SK-N-DZ (cell line): Measurements from ENCODE around the gene SLC25A36.
"Not testable (repeated sequence)": the region's sequence is repeated elsewhere in the genome, so short reads cannot be mapped to it uniquely, and the experiment has no call there.

Source experiments
- DNase-seq: peaks from one replicate; pipeline ENCODE4 v3.0.0-alpha.2; 2015; ENCODE audit warnings: low spot score

Gene SLC25A36

DNA sequence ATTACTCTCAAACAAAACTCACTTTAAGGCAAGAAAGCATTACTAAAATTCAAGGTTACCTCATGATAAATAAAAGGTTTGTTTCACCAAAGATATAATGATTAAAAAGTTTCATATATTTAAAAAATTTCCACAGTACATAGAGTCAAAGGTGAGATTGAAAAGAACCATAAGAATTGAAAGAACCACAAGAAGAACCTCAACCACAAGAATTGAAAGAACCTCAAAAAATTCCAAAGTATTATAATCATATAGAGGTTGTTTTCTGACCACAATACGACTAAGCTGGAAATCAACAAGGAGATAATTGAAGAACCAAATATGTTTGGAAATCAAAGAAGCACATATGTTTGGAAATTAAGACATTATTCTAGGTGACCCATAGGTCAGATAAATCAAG lies 52.7 kb downstream of the SLC25A36 start:
- DNase-seq, result no peak

DNA sequence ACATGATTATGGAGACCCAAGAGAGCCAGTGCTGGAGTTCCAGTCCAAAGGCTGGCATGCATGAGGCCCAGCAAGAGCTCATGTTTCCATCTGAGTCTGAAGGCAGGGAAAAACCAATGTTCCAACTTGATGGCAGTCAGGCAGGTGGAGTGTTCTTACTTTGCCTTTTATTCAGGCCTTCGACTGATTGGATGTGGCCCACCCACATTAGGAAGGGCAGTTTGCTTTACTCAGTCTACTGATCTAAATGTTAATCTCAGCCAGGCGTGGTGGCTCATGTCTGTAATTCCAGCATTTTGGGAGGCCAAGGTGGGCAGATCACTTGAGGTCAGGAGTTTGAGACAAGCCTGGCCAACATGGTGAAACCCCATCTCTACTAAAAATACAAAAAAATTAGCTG lies 53.2 kb downstream of the SLC25A36 start:
- not testable (repeated sequence) for DNase-seq

DNA sequence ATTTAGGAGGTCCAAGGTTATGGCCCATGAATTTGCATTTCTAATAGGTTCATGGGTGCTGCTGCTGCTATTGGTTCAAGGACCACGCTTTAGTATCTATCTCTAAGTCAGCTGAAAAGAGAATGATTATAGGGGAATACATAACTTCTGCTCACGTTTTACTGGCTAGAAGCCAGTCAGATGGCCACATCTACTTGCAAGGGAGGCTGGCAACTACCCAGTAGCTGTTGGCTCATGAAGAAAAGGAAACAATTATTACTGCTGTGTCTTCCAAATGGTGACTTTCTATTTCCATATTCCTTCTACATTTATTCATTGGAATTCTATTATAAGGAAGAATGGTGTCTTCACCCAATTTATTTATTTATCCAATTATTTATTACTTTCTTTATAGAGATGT lies 54.2 kb downstream of the SLC25A36 start:
- no peak for DNase-seq

DNA sequence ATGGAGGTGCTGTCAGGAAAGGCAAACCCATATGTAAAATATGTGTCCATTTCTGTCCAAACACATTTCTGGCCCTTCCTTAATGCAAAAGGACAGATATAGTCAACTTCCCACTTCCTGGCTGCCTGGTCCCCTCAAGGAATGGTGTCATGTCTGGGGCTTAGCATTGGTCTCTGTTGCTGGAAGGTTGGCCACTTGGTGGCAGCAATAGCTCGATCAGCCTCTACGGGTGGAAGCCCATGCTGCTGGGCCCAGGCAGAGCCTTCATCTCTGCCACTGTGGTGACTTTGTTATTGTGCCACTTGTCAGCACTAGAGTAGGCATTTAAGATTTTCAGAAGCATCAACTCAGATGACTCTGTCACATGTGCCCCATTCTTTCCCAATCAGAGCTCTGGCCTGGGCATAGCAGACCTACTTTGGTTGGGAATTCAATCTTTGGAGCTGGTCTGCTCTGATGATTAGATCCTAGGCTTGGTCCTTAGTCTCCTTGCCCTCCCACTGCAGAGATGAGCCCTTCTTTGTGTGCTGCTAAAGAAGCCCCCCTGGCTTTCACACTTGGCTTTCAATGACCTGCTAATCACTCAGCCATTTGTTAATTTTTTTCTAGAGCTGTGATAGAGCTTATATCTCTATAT lies 58.5 kb downstream of the SLC25A36 start:
- DNase-seq, result peak; percentile 78

DNA sequence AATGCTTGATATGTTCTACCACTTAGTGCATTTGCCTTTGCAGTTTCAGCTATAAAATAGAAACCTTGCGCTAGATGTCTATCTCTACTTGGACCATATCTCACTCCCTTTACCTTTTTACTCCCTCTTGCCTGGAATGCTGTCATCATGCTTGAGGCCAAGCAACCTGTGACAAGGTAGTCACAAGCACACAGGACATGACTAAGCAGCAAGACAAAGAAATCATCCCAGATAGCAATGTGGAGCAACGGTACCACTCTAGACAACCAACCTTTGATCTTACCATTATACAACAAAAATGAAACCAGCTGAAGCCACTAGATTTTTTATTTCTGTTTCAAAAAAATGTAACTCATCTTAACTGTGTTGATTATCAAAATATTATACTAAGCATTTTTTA lies 59.0 kb downstream of the SLC25A36 start:
- DNase-seq, result no peak

DNA sequence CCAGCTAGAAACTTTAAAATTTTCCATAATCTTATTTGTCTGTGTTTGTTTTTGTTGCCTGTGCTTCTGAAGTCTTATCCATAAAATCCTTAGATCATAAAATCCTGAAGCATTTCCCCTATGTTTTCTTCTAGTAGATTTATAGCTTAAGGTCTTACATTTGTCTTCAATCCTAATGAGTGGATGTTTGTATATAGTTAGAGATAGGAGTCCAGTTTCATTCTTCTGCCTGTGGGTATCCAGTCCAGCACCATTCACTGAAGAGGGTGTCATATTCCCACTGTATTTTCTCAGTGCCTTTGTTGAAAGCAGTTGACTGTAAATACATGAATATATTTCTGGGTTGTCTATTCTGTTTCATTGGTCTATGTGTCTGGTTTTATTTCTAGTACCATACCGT lies 64.7 kb downstream of the SLC25A36 start:
- DNase-seq, result no peak

DNA sequence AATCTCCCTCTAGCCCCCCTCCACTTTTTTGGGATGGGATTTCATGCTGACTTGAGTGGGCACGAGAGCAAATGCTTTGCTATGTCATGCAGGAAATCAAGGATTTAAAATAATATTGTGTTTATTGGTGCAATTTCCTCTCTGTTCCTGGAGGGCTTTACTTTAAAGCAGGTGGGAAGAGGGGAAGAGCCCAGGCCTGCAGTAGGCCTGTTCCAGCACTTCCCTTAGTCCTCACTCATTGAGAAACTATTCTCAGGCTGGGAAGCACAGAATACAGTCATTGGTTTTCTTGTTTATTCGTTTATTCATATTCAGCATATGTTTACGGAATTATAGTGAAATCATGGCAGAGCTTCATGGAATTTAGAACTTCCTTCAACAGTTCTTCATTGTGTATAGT lies 67.9 kb downstream of the SLC25A36 start:
- DNase-seq, result no peak

DNA sequence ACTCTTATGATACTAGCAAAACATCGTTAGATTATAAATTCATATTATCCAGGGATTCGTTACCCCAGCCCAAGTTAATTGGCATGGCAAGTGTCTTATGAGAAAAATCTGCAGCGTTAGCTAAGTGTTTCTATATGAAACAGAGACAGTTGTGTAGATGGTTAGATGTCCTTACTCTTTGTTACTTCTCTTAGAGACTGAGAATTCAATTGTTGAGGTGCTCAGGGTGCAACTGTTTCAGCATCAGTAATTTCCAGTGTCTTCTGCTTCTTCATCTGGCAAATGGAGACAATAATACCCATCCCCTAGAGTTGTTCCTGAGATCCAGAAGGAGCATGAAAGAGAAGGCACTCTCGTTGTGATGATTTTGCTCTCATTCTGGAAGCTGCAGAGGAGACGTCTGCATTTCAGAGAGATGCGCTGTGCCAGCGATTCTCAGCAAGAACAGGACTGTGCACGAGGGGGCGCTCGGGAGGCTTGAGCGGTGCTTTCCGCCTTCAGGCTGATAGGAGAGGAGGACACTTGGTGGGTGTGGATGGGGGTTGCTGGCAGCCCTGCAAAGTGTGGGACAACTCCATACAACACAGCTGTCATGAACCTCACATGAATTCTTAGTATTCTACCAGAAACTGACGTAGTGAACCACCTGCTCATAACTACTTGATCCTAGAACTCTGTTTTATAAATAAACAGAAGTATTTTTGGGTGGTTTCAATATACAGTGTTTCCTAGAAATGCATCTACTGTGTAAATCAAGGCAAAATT lies 69.8 kb downstream of the SLC25A36 start:
- DNase-seq, result peak; percentile 80

DNA sequence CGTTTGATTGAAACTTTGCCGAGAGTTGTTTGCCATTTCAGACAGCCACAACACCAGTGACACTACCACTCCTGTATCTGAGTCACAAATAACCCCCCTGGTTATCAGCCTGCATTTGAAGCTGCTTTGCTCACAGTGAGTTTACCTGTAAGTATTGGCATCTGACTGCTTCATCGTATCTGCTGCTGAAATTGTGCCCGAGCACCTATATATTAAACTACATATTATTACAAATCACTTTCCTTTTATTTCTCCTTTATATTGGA lies 70.3 kb downstream of the SLC25A36 start:
- no peak for DNase-seq

DNA sequence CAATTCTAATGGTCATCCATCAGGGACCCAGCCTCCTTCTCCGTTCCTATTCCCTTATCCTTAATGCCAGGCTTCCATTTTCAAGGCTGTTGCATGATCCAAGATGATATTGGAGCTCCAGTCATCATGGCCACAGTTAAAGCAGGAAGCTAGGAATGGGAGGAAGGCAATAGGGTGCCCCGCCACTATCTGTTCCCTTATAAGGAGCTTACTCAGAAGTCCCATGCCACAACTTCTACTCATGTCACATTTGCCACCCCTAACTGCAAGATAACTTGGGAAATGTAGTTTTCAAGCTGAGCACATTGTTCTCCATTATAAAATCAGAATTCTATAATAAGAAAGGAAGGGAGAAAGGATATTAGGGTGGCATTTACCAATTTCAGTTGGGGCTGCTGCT lies 70.9 kb downstream of the SLC25A36 start:
- DNase-seq, result no peak

DNA sequence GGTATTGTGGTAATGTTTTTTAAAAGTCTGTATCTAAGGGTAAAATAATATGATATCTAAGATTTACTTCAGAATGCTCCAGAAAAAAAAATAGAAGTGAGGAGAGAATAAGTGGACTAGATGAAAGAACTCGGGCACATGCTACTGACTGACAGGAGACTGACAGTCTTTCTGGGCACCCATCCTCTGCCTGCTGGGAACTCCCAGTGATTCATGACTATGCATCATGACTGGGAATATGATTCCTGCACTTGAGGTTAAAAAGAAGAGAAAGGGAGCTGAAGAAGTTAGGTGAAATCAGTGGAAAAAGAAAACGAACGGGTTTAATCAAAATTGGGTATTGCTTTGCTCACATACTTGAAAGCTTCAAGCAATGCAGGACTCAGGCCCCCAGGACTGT lies 73.8 kb downstream of the SLC25A36 start:
- no peak for DNase-seq

DNA sequence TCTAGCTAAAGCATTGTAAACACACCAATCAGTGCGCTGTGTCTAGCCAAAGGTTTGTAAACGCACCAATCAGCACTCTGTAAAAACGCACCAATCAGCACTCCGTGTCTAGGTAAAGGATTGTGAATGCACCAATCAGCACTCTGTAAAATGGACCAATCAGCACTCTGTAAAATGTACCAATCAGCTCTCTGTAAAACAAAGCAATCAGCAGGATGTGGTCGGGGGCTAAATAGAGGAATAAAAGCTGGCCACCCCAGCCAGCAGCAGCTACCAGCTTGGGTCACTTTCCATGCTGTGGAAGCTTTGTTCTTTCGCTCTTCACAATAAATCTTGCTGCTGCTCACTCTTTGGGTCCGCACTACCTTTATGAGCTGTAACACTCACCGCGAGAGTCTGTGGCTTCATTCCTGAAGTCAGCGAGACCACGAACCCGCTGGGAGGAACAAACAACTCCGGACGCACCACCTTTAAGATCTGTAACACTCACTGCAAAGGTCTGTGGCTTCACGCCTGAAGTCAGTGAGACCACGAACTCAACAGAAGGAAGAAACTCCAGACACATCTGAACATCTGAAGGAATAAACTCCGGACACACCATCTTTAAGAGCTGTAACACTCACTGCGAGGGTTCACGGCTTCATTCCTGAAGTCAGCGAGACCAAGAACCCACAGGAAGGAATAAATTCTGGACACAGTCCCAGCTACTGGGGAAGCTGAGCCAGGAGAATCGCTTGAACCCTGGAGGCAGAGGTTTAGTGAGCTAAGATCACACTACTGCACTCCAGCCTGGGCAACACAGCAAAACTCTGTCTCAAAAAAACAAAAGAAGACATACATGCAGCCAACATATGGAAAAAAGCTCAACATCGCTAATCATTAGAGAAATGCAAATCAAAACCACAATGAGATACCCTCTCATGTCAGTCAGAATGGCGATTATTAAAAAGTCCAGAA lies 76.0 kb downstream of the SLC25A36 start:
- DNase-seq, result not testable (repeated sequence)

DNA sequence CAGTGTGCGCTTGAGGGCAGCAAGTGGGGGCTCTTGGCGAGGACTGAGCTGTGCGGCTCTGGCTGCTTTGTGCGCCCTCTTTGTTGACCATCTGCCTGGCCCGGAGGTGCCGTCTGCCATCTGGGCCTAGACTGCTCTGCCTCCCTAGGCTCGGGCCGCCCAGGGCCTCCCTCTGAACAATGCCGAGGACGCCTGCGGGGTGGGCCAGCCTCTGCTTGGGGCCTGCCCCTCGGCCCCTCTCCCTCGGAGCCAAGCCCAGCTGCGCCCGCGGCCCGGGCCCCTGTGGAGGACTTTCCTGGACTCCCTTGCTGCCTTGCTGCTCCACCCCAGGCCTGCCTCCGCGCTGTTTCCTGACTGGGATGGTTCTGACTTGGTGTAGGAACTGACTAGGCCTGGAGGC lies 77.6 kb downstream of the SLC25A36 start:
- no peak for DNase-seq

DNA sequence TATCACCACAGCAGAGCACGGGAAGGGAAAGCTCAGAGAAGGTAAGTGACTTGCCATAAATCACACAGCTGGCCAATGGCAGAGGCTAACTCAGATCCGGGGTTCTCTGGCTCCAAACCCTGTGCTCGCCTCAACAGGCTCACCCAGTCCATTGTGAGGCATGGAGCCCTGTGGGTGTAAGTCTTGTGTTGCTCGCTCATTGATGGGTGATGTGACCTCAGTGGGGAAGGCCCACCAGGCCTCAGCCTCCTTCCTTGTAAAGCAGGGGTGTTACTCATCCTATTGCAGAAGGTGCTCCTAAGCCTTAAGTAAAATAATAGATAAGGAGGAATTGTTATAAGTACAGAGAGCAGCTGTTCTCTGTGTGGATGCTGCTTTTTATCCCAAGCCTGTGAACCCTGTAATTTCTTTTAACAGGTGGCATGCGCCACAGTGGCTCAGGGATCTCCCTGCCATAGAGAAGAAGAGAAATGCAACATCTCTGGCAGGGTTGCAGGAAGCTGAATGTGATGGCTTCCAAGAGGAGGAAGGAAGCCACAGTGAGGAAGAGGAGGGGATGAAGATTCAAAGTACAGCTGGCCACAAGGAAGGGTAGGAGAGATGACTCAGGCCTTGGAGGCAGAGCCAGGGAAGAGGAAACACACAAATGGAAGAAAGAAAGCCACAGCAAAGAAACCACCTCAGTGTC lies 78.7 kb downstream of the SLC25A36 start:
- no peak for DNase-seq

DNA sequence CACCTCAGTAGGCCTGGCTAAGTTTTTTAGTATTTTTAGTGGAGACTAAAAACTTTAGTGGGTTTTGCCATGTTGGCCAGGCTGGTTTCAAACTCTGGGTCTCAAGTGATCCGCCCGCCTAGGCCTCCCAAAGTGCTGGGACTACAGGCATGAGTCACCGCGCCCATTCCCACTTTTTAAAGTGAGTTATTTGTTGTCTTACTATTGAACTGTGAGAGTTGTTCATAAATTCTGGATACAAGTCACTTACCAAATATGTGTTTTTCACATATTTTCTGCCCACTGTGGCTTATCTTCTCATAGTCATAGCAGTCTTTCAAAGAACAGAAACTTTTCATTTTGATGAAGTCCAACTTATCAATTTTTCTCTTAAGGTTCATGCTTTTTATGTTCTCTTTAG lies 79.6 kb downstream of the SLC25A36 start:
- DNase-seq, result no peak
